HFFc6 (cell line): ENCODE results near the gene OSER1. TPM values are rescaled to one million over a fixed set of nuclear protein-coding genes. Genes with fewer than 3 reads are reported as not detected.

ENCODE experiments used
- DNase-seq: peaks from one replicate; pipeline ENCODE4 v3.0.0-alpha.2; 2018
- H3K27ac Mint-ChIP-seq: 2 replicates; pipeline ENCODE4 v1.8.0; 2020; ENCODE audit warnings: mild to moderate bottlenecking, mixed read lengths
- H3K27me3 Mint-ChIP-seq: 2 replicates; pipeline ENCODE4 v1.8.0; 2021; ENCODE audit warnings: mild to moderate bottlenecking, moderate library complexity, mixed read lengths; ENCODE audit not compliant: insufficient read depth
- H3K36me3 Mint-ChIP-seq: 2 replicates; pipeline ENCODE4 v1.8.0; 2021; ENCODE audit warnings: low read depth, mixed read lengths
- H3K4me1 Mint-ChIP-seq: 2 replicates; pipeline ENCODE4 v1.8.0; 2020; ENCODE audit warnings: low read depth, mixed read lengths
- H3K4me3 Mint-ChIP-seq: 2 replicates; pipeline ENCODE4 v1.8.0; 2020; ENCODE audit warnings: mild to moderate bottlenecking, moderate library complexity, mixed read lengths
- H3K9me3 Mint-ChIP-seq: 2 replicates; pipeline ENCODE4 v1.8.0; 2020; ENCODE audit warnings: mild to moderate bottlenecking, mixed read lengths
- CTCF ChIP-seq: fragments of 200-600 bp; sonication (generic); IDR thresholded peaks from 2 replicates; pipeline ENCODE4 v1.5.0; 2021; ENCODE audit warnings: antibody characterized with exemption, mild to moderate bottlenecking
- total RNA-seq, 6 experiments: library from RNA; stranded (reverse); fragmentation: NEBNext Ultra II Directional; extraction: Animal tissue kit (Norgen Biotek cat#: 25700); gene quantifications; 2 replicates in 1 of 6; 3 replicates in 5 of 6; pipeline ENCODE4 v1.2.3, GENCODE V29; 2021

OSER1 gene
- total RNA-seq, 6 experiments from 2014 or later = 33.1 to 38.8 (median 36.2) TPM

DNA sequence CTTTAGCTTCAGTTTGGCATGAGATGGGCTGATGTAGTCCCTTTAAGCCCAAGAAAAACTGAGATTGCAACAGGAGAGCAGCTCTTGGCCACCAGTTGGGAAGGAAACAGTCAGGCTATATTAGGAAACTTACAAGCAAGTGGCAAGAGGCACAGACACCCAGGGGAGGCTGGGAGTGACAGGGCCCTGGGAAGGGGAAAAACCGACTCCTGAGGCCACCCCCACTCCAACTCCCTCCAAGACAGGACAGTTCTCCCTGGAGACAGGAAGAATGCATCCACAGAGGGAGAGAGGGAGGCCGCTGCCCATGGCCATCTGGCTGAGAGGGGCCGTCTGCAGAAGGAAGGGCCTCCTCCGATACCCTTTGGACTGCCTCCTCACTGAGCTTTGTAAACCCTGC, 44.1 kb downstream of the OSER1 start:
- Mint-ChIP-seq H3K27ac (peak overlapping the region; percentile 86), H3K36me3 (peaks cover 11% of the 10 kb centered on the region; the same call in 1 of the 2 replicates)

GRCh38 chr20:44166008-44166407, 44.6 kb downstream of the OSER1 start:
- no peaks in the 10 kb centered on the region for H3K27me3 Mint-ChIP-seq
- H3K36me3 Mint-ChIP-seq = peaks cover 11% of the 10 kb centered on the region; the same call in 1 of the 2 replicates
- peaks cover 46% of the 10 kb centered on the region for H3K4me1 Mint-ChIP-seq
- TF ChIP-seq CTCF = no peak
- H3K4me3 Mint-ChIP-seq = peak overlapping the region; percentile 79
- H3K27ac Mint-ChIP-seq = peak overlapping the region; percentile 86
- H3K9me3 Mint-ChIP-seq = no peaks in the 10 kb centered on the region
- DNase-seq = peak; percentile 51

More for the DNA sequence above, 44.1 kb downstream of the OSER1 start:
- Mint-ChIP-seq H3K4me1 (peaks cover 50% of the 10 kb centered on the region), H3K27me3 (no peaks in the 10 kb centered on the region), H3K4me3 (peak overlapping the region; percentile 79), H3K9me3 (no peaks in the 10 kb centered on the region)
- DNase-seq = peak; percentile 46
- no peak for TF ChIP-seq CTCF

- Mint-ChIP-seq H3K27me3 (peaks cover 6% of the 10 kb centered on the region), H3K36me3 (peaks cover 34% of the 10 kb centered on the region), H3K9me3 (no peaks in the 10 kb centered on the region; the same call in 1 of the 2 replicates), H3K4me3 (no peak overlapping the region), H3K4me1 (peaks cover 14% of the 10 kb centered on the region), H3K27ac (no peak overlapping the region)
- no peak for TF ChIP-seq CTCF
- no peak for DNase-seq
Observed at GRCh38 chr20:44160133-44160532, 50.4 kb downstream of the OSER1 start.

GRCh38 chr20:44159711-44160110, 50.9 kb downstream of the OSER1 start:
- H3K4me1 Mint-ChIP-seq = peaks cover 17% of the 10 kb centered on the region
- no peaks in the 10 kb centered on the region; the same call in 1 of the 2 replicates for H3K9me3 Mint-ChIP-seq
- H3K27me3 Mint-ChIP-seq = peaks cover 6% of the 10 kb centered on the region
- peaks cover 34% of the 10 kb centered on the region for H3K36me3 Mint-ChIP-seq
- H3K27ac Mint-ChIP-seq = no peak overlapping the region
- no peak for DNase-seq
- no peak overlapping the region for H3K4me3 Mint-ChIP-seq
- TF ChIP-seq CTCF = no peak

GRCh38 chr20:44159125-44159524, 51.4 kb downstream of the OSER1 start:
- no peaks in the 10 kb centered on the region; the same call in 1 of the 2 replicates for H3K9me3 Mint-ChIP-seq
- peaks cover 17% of the 10 kb centered on the region for H3K4me1 Mint-ChIP-seq
- DNase-seq = no peak
- peaks cover 34% of the 10 kb centered on the region for H3K36me3 Mint-ChIP-seq
- H3K27ac Mint-ChIP-seq = no peak overlapping the region
- H3K27me3 Mint-ChIP-seq = peaks cover 6% of the 10 kb centered on the region
- H3K4me3 Mint-ChIP-seq = no peak overlapping the region
- no peak for TF ChIP-seq CTCF

- no peak for DNase-seq
- H3K4me3 Mint-ChIP-seq = no peak overlapping the region
- peaks cover 6% of the 10 kb centered on the region for H3K27me3 Mint-ChIP-seq
- H3K4me1 Mint-ChIP-seq = peaks cover 21% of the 10 kb centered on the region
- peaks cover 28% of the 10 kb centered on the region for H3K36me3 Mint-ChIP-seq
- no peak overlapping the region for H3K27ac Mint-ChIP-seq
- no peak for TF ChIP-seq CTCF
- H3K9me3 Mint-ChIP-seq = no peaks in the 10 kb centered on the region; the same call in 1 of the 2 replicates
Observed at GRCh38 chr20:44157061-44157460, 53.5 kb downstream of the OSER1 start.
